Mesenchymal stem cell (in vitro differentiated cells and primary cell): Measurements from ENCODE around the gene CAVIN2.

Source experiments
- DNase-seq: peaks from one replicate; pipeline ENCODE4 v3.0.0-alpha.2; 2013
- H2AFZ ChIP-seq: one replicate; pipeline ENCODE4 v1.6.1; 2013; ENCODE audit warnings: low read depth, mild to moderate bottlenecking, control low read depth, inconsistent platforms, low read length, moderate library complexity
- H2AK5ac ChIP-seq: 2 replicates; pipeline ENCODE4 v1.6.1; 2013; ENCODE audit warnings: low read length, moderate library complexity, mild to moderate bottlenecking, inconsistent platforms; ENCODE audit not compliant: severe bottlenecking
- H2BK120ac ChIP-seq: one replicate; pipeline ENCODE4 v1.6.1; 2013; ENCODE audit warnings: low read depth, mild to moderate bottlenecking, inconsistent platforms, low read length, moderate library complexity
- H2BK12ac ChIP-seq, 2 experiments: one replicate each; pipeline ENCODE4 v1.6.1; 2013; ENCODE audit warnings: inconsistent platforms in 2 of 2, low read length in 2 of 2, mild to moderate bottlenecking in 2 of 2, moderate library complexity in 2 of 2, control low read depth in 1 of 2
- H2BK15ac ChIP-seq: one replicate; pipeline ENCODE4 v1.6.1; 2013; ENCODE audit warnings: mild to moderate bottlenecking, low read depth, inconsistent platforms; ENCODE audit not compliant: poor library complexity, severe bottlenecking
- H2BK5ac ChIP-seq: 2 replicates; pipeline ENCODE4 v1.6.1; 2013; ENCODE audit warnings: low read depth, mild to moderate bottlenecking, low read length, control low read depth, inconsistent platforms; ENCODE audit not compliant: poor library complexity, severe bottlenecking
- H3K14ac ChIP-seq, 2 experiments: one replicate each; pipeline ENCODE4 v1.6.1; 2013; ENCODE audit warnings: inconsistent platforms in 2 of 2, low read length in 2 of 2, control low read depth in 1 of 2, mild to moderate bottlenecking in 1 of 2, moderate library complexity in 1 of 2
- H3K18ac ChIP-seq, 2 experiments: one replicate each; pipeline ENCODE4 v1.6.1; 2013; ENCODE audit warnings: inconsistent platforms in 2 of 2, low read length in 2 of 2, control low read depth in 1 of 2, low read depth in 1 of 2, mild to moderate bottlenecking in 1 of 2
- H3K23ac ChIP-seq, 2 experiments: one replicate each; pipeline ENCODE4 v1.6.1; 2013; ENCODE audit warnings: inconsistent platforms in 2 of 2, low read length in 2 of 2, mild to moderate bottlenecking in 2 of 2, moderate library complexity in 2 of 2, control low read depth in 1 of 2
- H3K27ac ChIP-seq: 2 replicates; pipeline ENCODE4 v1.5.1; 2013; ENCODE audit warnings: mild to moderate bottlenecking, moderate library complexity, low read length, control low read depth, inconsistent platforms; ENCODE audit not compliant: poor library complexity, severe bottlenecking
- H3K27me3 ChIP-seq, 2 experiments: 2 replicates each; pipeline versions ENCODE4 v1.6.1 to v1.7.0; 2013; ENCODE audit warnings: low read length in 2 of 2, mild to moderate bottlenecking in 2 of 2, moderate library complexity in 2 of 2, control low read depth in 1 of 2, inconsistent platforms in 1 of 2; ENCODE audit not compliant: control insufficient read depth in 1 of 2, insufficient read depth in 1 of 2
- H3K36me3 ChIP-seq, 2 experiments: 2 replicates each; pipeline versions ENCODE4 v1.6.1 to v1.7.0; 2013; ENCODE audit warnings: low read length in 2 of 2, control low read depth in 1 of 2, inconsistent platforms in 1 of 2, low read depth in 1 of 2, mild to moderate bottlenecking in 1 of 2; ENCODE audit not compliant: insufficient read depth in 2 of 2, control insufficient read depth in 1 of 2
- H3K4ac ChIP-seq, 2 experiments: one replicate each; pipeline ENCODE4 v1.6.1; 2013; ENCODE audit warnings: inconsistent platforms in 2 of 2, low read length in 2 of 2, mild to moderate bottlenecking in 2 of 2, moderate library complexity in 2 of 2, control low read depth in 1 of 2, low read depth in 1 of 2
- H3K4me1 ChIP-seq: 2 replicates; pipeline ENCODE4 v1.6.1; 2013; ENCODE audit warnings: low read depth, low read length, control low read depth; ENCODE audit not compliant: control insufficient read depth, insufficient read depth
- H3K4me2 ChIP-seq: 2 replicates; pipeline ENCODE4 v1.6.1; 2013; ENCODE audit warnings: low read length, mild to moderate bottlenecking, inconsistent platforms; ENCODE audit not compliant: poor library complexity, severe bottlenecking
- H3K4me3 ChIP-seq, 2 experiments: 2 replicates each; pipeline versions ENCODE4 v1.5.1 to v1.7.0; 2013; ENCODE audit warnings: low read length in 2 of 2, mild to moderate bottlenecking in 2 of 2, control low read depth in 1 of 2, low read depth in 1 of 2; ENCODE audit not compliant: insufficient read depth in 1 of 2
- H3K79me1 ChIP-seq: replicated peaks from 2 replicates; pipeline ENCODE4 v1.6.1; 2013; ENCODE audit warnings: mild to moderate bottlenecking, control low read depth, low read length, inconsistent platforms; ENCODE audit not compliant: poor library complexity, severe bottlenecking
- H3K9ac ChIP-seq: 2 replicates; pipeline ENCODE4 v1.7.0; 2013; ENCODE audit warnings: mild to moderate bottlenecking, low read length, moderate library complexity
- H3K9me3 ChIP-seq: 2 replicates; pipeline ENCODE4 v1.7.0; 2013; ENCODE audit warnings: mild to moderate bottlenecking, low read length; ENCODE audit not compliant: control insufficient read depth
- H4K8ac ChIP-seq: one replicate; pipeline ENCODE4 v1.6.1; 2013; ENCODE audit warnings: inconsistent platforms, mild to moderate bottlenecking, low read length, moderate library complexity
- H4K91ac ChIP-seq: one replicate; pipeline ENCODE4 v1.6.1; 2013; ENCODE audit warnings: mild to moderate bottlenecking, low read length, inconsistent platforms
- WGBS: methylation state at CpG from one replicate; pipeline ENCODE4 v1.1.7; 2013; ENCODE audit warnings: mixed read lengths; 5-methylcytosine and 5-hydroxymethylcytosine counted together

CAVIN2 gene

GRCh38 chr2:191855382-191855781 lies 8.5 kb upstream of the CAVIN2 start:
- H3K4me1 ChIP-seq: no peaks in the 10 kb centered on the region
- no peak overlapping the region for H3K9ac ChIP-seq
- no peak overlapping the region for H2BK12ac ChIP-seq
- H3K27ac ChIP-seq: no peak overlapping the region
- H3K18ac ChIP-seq: no peak overlapping the region
- no peak overlapping the region for H2BK5ac ChIP-seq
- no peak overlapping the region for H3K4ac ChIP-seq
- no peak overlapping the region for H3K4me2 ChIP-seq
- no peaks in the 10 kb centered on the region for H3K79me1 ChIP-seq
- peak overlapping the region; percentile 29 for H2AK5ac ChIP-seq
- H2AFZ ChIP-seq: no peak overlapping the region
- no peak overlapping the region for H2BK120ac ChIP-seq
- no peak overlapping the region for H2BK15ac ChIP-seq
- no peak overlapping the region for H4K91ac ChIP-seq
- H3K36me3 ChIP-seq: no peaks in the 10 kb centered on the region
- H3K14ac ChIP-seq: no peak overlapping the region
- H3K9me3 ChIP-seq: no peaks in the 10 kb centered on the region
- no peak overlapping the region for H4K8ac ChIP-seq
- no peak overlapping the region for H3K4me3 ChIP-seq
- H3K23ac ChIP-seq: no peak overlapping the region
- 92% methylated on average over 5 of the region's 5 CpGs for WGBS
- no peak for DNase-seq
- no peaks in the 10 kb centered on the region for H3K27me3 ChIP-seq

DNA sequence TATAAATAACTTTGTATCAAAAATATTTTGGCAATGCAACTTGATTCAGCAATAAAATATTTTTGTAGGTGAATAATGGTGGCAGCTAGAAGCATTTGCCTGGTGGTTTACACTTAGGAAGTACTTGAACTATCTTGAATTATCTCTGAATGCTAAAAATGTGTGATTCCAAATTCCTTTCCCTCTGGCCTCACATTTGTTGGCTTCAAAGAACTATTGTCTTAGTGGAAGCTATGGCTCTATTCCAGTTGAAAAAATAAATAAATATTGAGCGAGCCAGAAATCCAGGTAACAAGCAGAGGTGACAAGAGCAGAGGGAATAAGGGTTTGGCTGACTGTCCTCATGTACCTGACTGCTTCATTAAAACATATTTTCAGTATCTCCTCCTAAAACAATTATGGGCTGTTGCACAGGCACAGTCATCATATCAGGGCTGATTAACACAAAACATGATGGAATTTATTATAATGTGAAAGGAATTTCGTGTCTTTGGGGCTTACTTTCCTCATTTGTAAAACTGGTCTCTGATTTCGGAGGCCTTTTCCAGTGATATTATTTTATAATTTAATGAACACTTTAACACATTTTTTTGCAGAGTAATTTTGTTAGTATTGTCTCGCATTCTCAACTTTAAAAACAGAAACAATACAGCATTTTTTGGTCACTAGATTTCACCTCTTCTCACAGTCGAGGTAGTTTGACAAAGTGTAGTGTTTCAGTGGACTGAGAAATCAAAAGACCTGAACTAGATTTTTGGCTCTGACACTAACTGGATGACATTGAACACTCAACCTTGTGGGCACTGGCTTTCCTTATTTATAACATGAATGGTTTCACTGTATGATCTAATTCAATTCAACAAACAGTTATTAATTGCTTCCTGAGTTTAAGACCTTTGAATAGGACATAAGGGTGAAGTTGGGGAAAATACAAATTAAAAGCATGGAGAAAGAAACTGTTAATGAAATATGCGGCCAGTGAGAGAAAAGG lies 7.8 kb upstream of the CAVIN2 start:
- Histone ChIP-seq H3K27ac (no peak overlapping the region), H3K79me1 (no peaks in the 10 kb centered on the region), H3K9me3 (no peaks in the 10 kb centered on the region), H3K9ac (no peak overlapping the region), H3K36me3 (no peaks in the 10 kb centered on the region), H3K4me3 (no peak overlapping the region), H4K8ac (no peak overlapping the region), H3K23ac (no peak overlapping the region), H3K14ac (no peak overlapping the region), H3K4ac (no peak overlapping the region), H3K27me3 (no peaks in the 10 kb centered on the region), H2BK120ac (no peak overlapping the region), H2AK5ac (peak overlapping the region; percentile 55), H2BK15ac (no peak overlapping the region), H4K91ac (no peak overlapping the region), H2BK5ac (no peak overlapping the region), H3K4me2 (no peak overlapping the region), H2BK12ac (no peak overlapping the region), H3K4me1 (no peaks in the 10 kb centered on the region), H2AFZ (no peak overlapping the region), H3K18ac (no peak overlapping the region)
- 64% methylated on average over 2 of the region's 6 CpGs for WGBS
- DNase-seq: no peak

DNA sequence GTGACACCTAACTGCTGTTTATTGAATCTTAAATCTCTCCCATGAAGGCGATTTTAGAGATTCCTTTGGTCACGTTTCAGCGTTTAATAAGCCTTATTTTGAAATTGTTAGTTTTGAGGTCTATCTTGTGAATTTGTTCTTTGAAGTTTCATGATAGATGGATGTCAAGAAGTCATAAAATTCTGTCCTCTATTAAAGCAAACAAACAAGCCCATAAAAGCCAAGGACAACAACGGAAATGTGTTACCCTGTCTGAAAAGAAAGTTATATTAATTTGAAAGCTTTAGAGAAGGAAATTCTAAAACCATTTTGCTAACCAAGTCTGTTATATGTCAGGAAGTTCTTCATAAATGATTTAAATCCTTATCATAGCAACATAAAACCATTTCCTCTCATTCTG lies 7.0 kb upstream of the CAVIN2 start:
- Histone ChIP-seq H3K4me2 (no peak overlapping the region), H3K18ac (no peak overlapping the region), H3K27ac (no peak overlapping the region), H3K79me1 (no peaks in the 10 kb centered on the region), H3K4ac (no peak overlapping the region), H2BK120ac (no peak overlapping the region), H3K9me3 (no peaks in the 10 kb centered on the region), H3K36me3 (no peaks in the 10 kb centered on the region), H4K8ac (no peak overlapping the region), H3K27me3 (no peaks in the 10 kb centered on the region), H2BK5ac (no peak overlapping the region), H4K91ac (no peak overlapping the region), H2BK12ac (no peak overlapping the region), H3K23ac (no peak overlapping the region), H3K9ac (no peak overlapping the region), H2BK15ac (no peak overlapping the region), H3K4me1 (no peaks in the 10 kb centered on the region), H2AK5ac (no peak overlapping the region), H3K14ac (no peak overlapping the region), H3K4me3 (no peak overlapping the region), H2AFZ (no peak overlapping the region)
- DNase-seq: no peak
- 89% methylated on average over 3 of the region's 4 CpGs for WGBS

GRCh38 chr2:191851158-191851557 lies 4.3 kb upstream of the CAVIN2 start:
- H3K4me1 ChIP-seq: peaks cover 8% of the 10 kb centered on the region
- no peak for DNase-seq

More at GRCh38 chr2:191851158-191851557, 4.3 kb upstream of the CAVIN2 start:
- H3K27me3 ChIP-seq: no peaks in the 10 kb centered on the region
- H2BK5ac ChIP-seq: no peak overlapping the region
- H2AK5ac ChIP-seq: no peak overlapping the region
- no peak overlapping the region for H2BK15ac ChIP-seq
- WGBS: 92% methylated on average over 3 of the region's 5 CpGs
- no peak overlapping the region for H2BK12ac ChIP-seq
- no peak overlapping the region for H3K4me3 ChIP-seq
- no peak overlapping the region for H2BK120ac ChIP-seq
- no peak overlapping the region for H3K18ac ChIP-seq
- H3K79me1 ChIP-seq: peaks cover 3% of the 10 kb centered on the region
- H3K9me3 ChIP-seq: no peaks in the 10 kb centered on the region
- H3K9ac ChIP-seq: no peak overlapping the region
- no peak overlapping the region for H3K4me2 ChIP-seq
- H4K8ac ChIP-seq: no peak overlapping the region
- H3K36me3 ChIP-seq: no peaks in the 10 kb centered on the region
- no peak overlapping the region for H3K27ac ChIP-seq
- H4K91ac ChIP-seq: no peak overlapping the region
- H3K4ac ChIP-seq: no peak overlapping the region
- no peak overlapping the region for H2AFZ ChIP-seq
- no peak overlapping the region for H3K14ac ChIP-seq
- H3K23ac ChIP-seq: no peak overlapping the region
